Right ventricle myocardium superior (tissue), 1 donor: Measurements from ENCODE around the gene ERCC3. TPM values are rescaled to one million over a fixed set of nuclear protein-coding genes. Genes with fewer than 3 reads are reported as not detected.
"Not testable (repeated sequence)": the region's sequence is repeated elsewhere in the genome, so short reads cannot be mapped to it uniquely, and the experiment has no call there.

Experiments
- ATAC-seq: fragments of 200-7000 bp; cut with Tn5 transposase; one replicate; pipeline ENCODE4 v1.9.1; 2020; ENCODE audit warnings: mild to moderate bottlenecking; ENCODE audit not compliant: poor library complexity
- DNase-seq: peaks from one replicate; pipeline ENCODE4 v3.0.0-alpha.2; 2020
- intact Hi-C: fragments of 100-400 bp; cut with DNase I; formaldehyde crosslinking; loops from one replicate; pipeline ENCODE4 v1.11.2; 2022
- total RNA-seq: library from RNA; stranded (reverse); fragmentation: NEBNext Ultra II Directional; extraction: Animal tissue kit (Norgen Biotek cat#: 25700); gene quantifications from one replicate; pipeline ENCODE4 v1.2.1, GENCODE V29; 2021
- donor health status: DM: no; HTN: yes; CAD: no; lungs with severe emphysema.

ERCC3 gene
- total RNA-seq, 1 donor from 2014 or later = 18.2 TPM

DNA sequence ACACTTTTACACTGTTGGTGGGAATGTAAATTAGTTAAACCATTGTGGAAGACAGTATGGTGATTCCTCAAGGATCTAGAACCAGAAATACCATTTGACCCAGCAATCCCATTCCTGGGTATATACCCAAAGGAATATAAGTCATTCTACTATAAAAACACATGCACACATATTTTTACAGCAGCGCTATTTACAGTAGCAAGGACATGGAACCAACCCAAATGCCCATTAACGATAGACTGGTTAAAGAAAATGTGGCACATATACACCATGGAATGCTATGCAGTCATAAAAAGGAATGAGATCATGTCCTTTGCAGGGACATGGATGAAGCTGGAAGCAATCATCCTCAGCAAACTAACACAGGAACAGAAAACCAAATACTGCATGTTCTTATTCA lies 79.7 kb downstream of the ERCC3 start:
- intact Hi-C loops, DNase-seq, ATAC-seq: not testable (repeated sequence)

DNA sequence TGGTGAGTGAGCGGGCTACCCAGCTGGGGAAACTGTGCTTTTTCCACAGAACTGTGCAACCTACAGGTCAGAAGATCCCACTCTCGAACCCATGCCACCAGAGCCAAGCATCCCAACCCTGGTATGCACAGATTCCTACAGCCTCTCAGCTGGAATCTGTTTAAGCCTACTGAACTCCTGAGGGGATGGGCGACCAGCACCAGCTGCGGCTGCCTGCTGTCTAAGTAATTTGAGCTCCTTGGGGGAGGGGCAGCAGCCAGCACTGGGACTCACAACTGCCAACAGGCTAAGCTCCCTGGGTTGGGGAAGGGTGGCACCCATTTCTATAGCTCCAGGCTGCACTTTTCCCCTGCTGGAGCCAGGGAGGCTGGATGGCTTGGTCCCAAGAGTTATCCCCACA lies 85.6 kb downstream of the ERCC3 start:
- no peak for ATAC-seq
- intact Hi-C loops = no loop called here
- no peak for DNase-seq

Other genes starting within 250 kb of the ERCC3 start
- 15.7 TPM for gene BIN1, start 187.0 kb downstream of the ERCC3 start, total RNA-seq
- not detected for gene CYP27C1, start 73.8 kb downstream of the ERCC3 start, total RNA-seq
- gene MAP3K2, start 93.8 kb upstream of the ERCC3 start, total RNA-seq = 22.5 TPM
- gene PROC, start 124.3 kb upstream of the ERCC3 start, total RNA-seq = not detected
- gene IWS1, start 232.3 kb upstream of the ERCC3 start, total RNA-seq = 57.7 TPM
- 0.32 TPM for gene MYO7B, start 241.5 kb upstream of the ERCC3 start, total RNA-seq